Omental fat pad (tissue), 4 donors: ENCODE results near the gene PPP1R14C. TPM values are rescaled to one million over a fixed set of nuclear protein-coding genes. Genes with fewer than 3 reads are reported as not detected.
"Not testable (repeated sequence)": the region's sequence is repeated elsewhere in the genome, so short reads cannot be mapped to it uniquely, and the experiment has no call there.

Experiments used
- ATAC-seq: fragments of 150-250 bp; one replicate; pipeline ENCODE4 v1.9.1; 2016; ENCODE audit warnings: mild to moderate bottlenecking, moderate library complexity; ENCODE audit not compliant: low FRiP score
- DNase-seq: peaks from one replicate; pipeline ENCODE4 v3.0.0-alpha.2; 2019; ENCODE audit warnings: low spot score
- total RNA-seq, 4 donors: library from RNA; depleted of rRNA; stranded (reverse); fragments of >200 nt; gene quantifications; one replicate each; pipeline ENCODE4 v1.1.0, GENCODE V29; 2016
- TF ChIP-seq, protein P1 (sequence below), 3 donors: fragments of 450-650 bp; IDR thresholded peaks; one replicate each; pipeline ENCODE4 v1.5.1; 2016 to 2017; ENCODE audit warnings: antibody characterized with exemption in 3 of 3, mild to moderate bottlenecking in 3 of 3, moderate library complexity in 2 of 3

Gene PPP1R14C
- total RNA-seq, 4 donors from 2014 or later, result 0.31 to 1.1 TPM; not detected in 2

DNA sequence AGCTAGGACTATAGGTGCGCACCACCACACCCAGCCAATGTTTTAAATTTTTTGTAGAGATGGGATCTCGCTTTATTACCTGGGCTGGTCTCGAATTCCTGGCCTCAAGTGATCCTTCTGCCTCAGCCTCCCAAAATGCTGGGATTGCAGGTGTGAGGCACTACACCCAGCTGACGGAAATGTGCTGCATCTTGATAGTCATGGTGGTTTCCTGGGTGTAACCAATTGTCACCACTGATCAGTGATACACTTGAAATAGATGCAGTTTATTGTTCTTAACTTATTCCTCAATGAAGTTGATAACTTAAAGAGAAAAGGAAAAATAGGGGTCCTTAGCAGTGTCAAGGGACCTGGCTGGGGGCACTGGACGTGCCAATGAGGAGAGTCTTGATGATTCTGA, 92.4 kb downstream of the PPP1R14C start:
- TF ChIP-seq, protein P1, sequence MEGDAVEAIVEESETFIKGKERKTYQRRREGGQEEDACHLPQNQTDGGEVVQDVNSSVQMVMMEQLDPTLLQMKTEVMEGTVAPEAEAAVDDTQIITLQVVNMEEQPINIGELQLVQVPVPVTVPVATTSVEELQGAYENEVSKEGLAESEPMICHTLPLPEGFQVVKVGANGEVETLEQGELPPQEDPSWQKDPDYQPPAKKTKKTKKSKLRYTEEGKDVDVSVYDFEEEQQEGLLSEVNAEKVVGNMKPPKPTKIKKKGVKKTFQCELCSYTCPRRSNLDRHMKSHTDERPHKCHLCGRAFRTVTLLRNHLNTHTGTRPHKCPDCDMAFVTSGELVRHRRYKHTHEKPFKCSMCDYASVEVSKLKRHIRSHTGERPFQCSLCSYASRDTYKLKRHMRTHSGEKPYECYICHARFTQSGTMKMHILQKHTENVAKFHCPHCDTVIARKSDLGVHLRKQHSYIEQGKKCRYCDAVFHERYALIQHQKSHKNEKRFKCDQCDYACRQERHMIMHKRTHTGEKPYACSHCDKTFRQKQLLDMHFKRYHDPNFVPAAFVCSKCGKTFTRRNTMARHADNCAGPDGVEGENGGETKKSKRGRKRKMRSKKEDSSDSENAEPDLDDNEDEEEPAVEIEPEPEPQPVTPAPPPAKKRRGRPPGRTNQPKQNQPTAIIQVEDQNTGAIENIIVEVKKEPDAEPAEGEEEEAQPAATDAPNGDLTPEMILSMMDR (IDR thresholded peaks at IDR 0.05), result no peak
- no peak for DNase-seq
- no peak for ATAC-seq

DNA sequence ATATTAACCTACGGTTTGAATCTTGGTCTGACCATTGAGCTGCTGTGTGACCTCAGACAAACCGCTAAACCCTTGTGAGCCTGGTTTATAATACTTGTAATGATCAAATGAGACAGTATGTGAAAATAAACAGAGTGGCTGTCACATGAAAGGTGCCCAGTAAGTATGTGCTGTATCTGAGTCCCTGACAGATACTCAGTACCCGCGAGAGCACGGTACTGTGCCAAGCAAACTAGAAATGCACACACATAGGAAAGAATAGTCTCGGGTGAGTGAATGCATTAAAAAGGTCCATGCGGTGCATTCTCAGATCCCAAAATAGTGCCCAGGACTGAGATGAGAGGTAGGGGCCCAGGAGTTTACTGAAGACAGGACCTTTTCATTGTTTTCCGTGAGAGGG, 93.3 kb downstream of the PPP1R14C start:
- ATAC-seq, result no peak
- DNase-seq, result no peak
- TF ChIP-seq, protein P1 (IDR thresholded peaks at IDR 0.05), result no peak

DNA sequence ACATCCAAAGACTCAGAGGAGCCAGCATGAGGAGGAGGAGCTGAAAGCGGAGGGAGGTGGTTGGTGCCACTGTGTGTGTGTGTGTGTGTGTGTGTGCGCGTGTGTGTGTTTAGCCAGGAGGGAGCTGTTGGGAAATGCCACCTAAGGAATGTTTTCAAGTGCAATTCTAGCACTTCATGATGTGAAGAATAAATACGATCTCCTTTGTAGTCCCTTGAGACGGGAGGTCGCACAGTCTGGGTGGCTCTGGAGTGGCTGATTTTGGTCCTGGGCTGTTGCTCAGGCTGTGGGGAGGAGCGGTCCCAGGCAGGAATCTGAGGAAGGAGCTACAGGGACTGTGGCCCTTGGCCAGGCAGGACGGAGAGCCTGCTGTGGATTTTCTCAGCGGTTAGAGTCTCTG, 93.7 kb downstream of the PPP1R14C start:
- TF ChIP-seq, protein P1 (IDR thresholded peaks at IDR 0.05), result no peak
- DNase-seq, result no peak
- no peak for ATAC-seq

DNA sequence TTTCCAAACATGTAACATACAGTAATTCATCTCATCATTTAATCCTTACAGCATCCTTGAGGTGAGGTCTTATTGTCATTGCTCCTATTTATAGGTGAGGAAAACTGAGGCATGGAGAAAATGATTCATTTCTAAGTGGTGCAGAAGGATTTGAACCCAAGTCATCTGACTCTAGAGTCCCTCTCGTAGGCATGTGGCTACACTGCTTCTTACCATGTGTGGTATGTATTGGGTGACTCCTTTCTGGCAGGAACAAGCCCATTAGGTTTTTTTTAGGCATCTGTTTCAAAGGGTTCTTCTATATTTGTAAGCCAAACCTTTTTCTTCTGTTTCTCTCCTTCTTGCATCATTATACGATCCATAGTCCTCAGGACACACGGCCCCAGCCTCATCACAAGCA, 94.8 kb downstream of the PPP1R14C start:
- no peak for DNase-seq
- TF ChIP-seq, protein P1 (IDR thresholded peaks at IDR 0.05), result no peak
- no peak for ATAC-seq

DNA sequence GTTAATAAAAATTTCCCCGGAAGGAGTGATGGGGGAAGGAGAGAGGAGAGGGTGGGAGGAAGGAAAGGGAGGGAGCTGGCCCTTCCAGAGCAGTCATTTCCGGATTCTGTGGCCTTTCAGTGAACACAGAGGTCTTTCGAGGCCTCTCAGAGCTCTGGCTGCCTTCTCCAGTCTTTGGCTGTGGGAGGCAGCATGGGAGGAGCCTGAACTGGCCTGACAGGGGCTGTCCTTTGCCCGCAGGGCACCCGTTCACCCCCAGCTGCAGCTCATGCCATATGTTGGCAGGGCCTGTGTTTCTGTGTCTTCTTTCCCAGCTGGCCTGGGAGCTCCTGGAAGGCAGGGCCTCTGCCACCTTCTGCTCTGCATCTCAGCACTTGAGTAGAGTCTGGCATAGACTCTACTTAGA, 95.5 kb downstream of the PPP1R14C start:
- no peak for ATAC-seq
- TF ChIP-seq, protein P1 (IDR thresholded peaks at IDR 0.05), result no peak
- no peak for DNase-seq

DNA sequence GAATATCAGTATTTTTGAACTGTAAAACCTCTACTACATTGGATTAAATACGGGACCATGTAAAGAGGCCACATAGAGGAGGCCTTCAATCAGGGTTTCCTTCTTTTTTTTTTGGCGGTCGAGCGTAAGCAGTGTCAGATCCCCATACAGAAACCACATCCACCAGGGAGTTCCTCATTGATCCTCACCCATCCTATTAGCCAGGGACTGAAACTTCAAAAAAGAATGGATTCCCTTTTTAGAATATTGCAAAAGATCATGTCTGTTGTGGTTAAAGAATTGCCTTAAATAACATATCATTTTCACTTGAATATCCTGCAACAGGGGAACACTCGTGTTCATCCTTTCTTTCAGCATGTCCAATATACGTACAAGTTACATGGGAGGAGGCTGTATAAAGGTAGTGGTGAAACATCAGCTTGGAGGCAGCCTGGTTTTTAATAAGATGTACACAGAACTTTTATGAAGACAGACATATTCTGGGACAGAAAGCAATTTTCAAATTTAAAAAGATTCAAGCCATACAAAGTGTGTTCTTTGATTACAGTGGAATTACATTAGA, 96.1 kb downstream of the PPP1R14C start:
- TF ChIP-seq, protein P1 (IDR thresholded peaks at IDR 0.05), result no peak
- DNase-seq (no peak), ATAC-seq (no peak)

DNA sequence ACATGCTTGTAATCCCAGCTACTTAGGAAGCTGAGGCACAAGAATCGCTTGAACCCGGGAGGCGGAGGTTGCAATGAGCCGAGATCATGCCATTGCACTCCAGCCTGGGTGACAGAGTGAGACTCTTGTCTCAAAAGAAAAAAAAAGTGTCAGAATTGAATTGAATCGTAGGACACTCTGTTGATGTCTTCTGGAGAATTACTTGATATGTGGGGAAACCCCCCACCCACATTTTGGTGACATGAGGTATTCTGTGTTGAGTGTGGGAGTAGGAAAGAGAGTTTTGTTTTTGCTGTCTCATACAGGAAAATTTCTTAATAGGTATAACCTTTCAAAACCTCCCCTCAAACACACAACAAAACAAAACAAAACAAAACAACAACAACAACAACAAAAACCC, 98.9 kb downstream of the PPP1R14C start:
- DNase-seq, ATAC-seq: not testable (repeated sequence)
